Lower leg skin (tissue), 4 donors: ENCODE results near the gene MYH9. TPM values are rescaled to one million over a fixed set of nuclear protein-coding genes. Genes with fewer than 3 reads are reported as not detected.

ENCODE experiments used
- DNase-seq, 2 donors: peaks; one replicate each; pipeline ENCODE4 v3.0.0-alpha.2; 2019; ENCODE audit warnings: low spot score in 2 of 2
- H3K4me3 ChIP-seq: fragments of 200-600 bp; sonication (generic); 2 replicates; pipeline ENCODE4 v1.5.1; 2017; ENCODE audit warnings: mild to moderate bottlenecking, low read depth; ENCODE audit not compliant: poor library complexity, severe bottlenecking
- CTCF ChIP-seq, 3 donors: fragments of 450-650 bp; IDR thresholded peaks; one replicate each; pipeline ENCODE4 v1.5.1; 2016; ENCODE audit warnings: antibody characterized with exemption in 3 of 3, mild to moderate bottlenecking in 3 of 3, moderate library complexity in 2 of 3
- POLR2A ChIP-seq, 2 donors: fragments of 450-650 bp; IDR thresholded peaks; one replicate each; pipeline ENCODE4 v1.6.1; 2016 to 2017; ENCODE audit warnings: antibody characterized with exemption in 2 of 2, mild to moderate bottlenecking in 1 of 2, moderate library complexity in 1 of 2
- WGBS, 2 donors: methylation state at CpG; one replicate each; pipeline ENCODE4 v1.1.5; 2018; 5-methylcytosine and 5-hydroxymethylcytosine counted together
- intact Hi-C: fragments of 100-400 bp; cut with DNase I; formaldehyde crosslinking; loops from one replicate; pipeline ENCODE4 v1.15.0; 2023; ENCODE audit warnings: low total_unique reads
- total RNA-seq, 4 donors: library from RNA; depleted of rRNA; stranded (reverse); fragments of >200 nt; gene quantifications; one replicate each; pipeline ENCODE4 v1.1.0, GENCODE V29; 2016

MYH9 gene
- total RNA-seq, 4 donors from 2014 or later = 258 to 335 (median 307) TPM

- intact Hi-C loops = no loop called here
- WGBS, 2 donors = 93% methylated on average over 8 of the region's 8 CpGs
- no peak for DNase-seq
- H3K4me3 ChIP-seq = no peak overlapping the region
- TF ChIP-seq POLR2A (IDR thresholded peaks at IDR 0.05) = no peak
- no peak for TF ChIP-seq CTCF (IDR thresholded peaks at IDR 0.05)
Observed at GRCh38 chr22:36298118-36298517, 89.6 kb downstream of the MYH9 start.

GRCh38 chr22:36297568-36297967, 90.2 kb downstream of the MYH9 start:
- intact Hi-C loops = no loop called here
- no peak overlapping the region for H3K4me3 ChIP-seq
- no peak for DNase-seq
- TF ChIP-seq CTCF (IDR thresholded peaks at IDR 0.05) (no peak), POLR2A (IDR thresholded peaks at IDR 0.05) (no peak)
- WGBS, 2 donors = 86 to 90% methylated on average over 19 of the region's 19 CpGs

GRCh38 chr22:36296690-36297089, 91.1 kb downstream of the MYH9 start:
- TF ChIP-seq CTCF (IDR thresholded peaks at IDR 0.05) (no peak), POLR2A (IDR thresholded peaks at IDR 0.05) (no peak)
- intact Hi-C loops = no loop called here
- no peak overlapping the region for H3K4me3 ChIP-seq
- 87 to 88% methylated on average over 10 to 15 of the region's 15 CpGs for WGBS, 2 donors
- no peak for DNase-seq

GRCh38 chr22:36295247-36295646, 92.5 kb downstream of the MYH9 start:
- DNase-seq = no peak
- no peak overlapping the region for H3K4me3 ChIP-seq
- TF ChIP-seq CTCF (IDR thresholded peaks at IDR 0.05) = no peak
- TF ChIP-seq POLR2A (IDR thresholded peaks at IDR 0.05) = no peak
- 90 to 94% methylated on average over 7 of the region's 7 CpGs for WGBS, 2 donors
- intact Hi-C loops = no loop called here

- no peak overlapping the region for H3K4me3 ChIP-seq
- TF ChIP-seq CTCF (IDR thresholded peaks at IDR 0.05) (no peak), POLR2A (IDR thresholded peaks at IDR 0.05) (no peak)
- intact Hi-C loops = no loop called here
- no peak for DNase-seq
- WGBS, 2 donors = 87 to 91% methylated on average over 11 of the region's 11 CpGs
Observed at GRCh38 chr22:36294801-36295200, 93.0 kb downstream of the MYH9 start.

GRCh38 chr22:36294293-36294620, 93.5 kb downstream of the MYH9 start:
- TF ChIP-seq POLR2A (IDR thresholded peaks at IDR 0.05) (no peak), CTCF (IDR thresholded peaks at IDR 0.05) (no peak)
- 93 to 97% methylated on average over 7 of the region's 7 CpGs for whole genome bisulfite sequencing, 2 donors
- intact Hi-C loops = no loop called here
- H3K4me3 ChIP-seq = no peak overlapping the region
- DNase-seq = no peak
